HepG2 (cell line): ENCODE data around the gene RANBP3. TPM values are rescaled to one million over a fixed set of nuclear protein-coding genes. Genes with fewer than 3 reads are reported as not detected.

ENCODE experiments used
- ETV5 ChIP-seq: IDR thresholded peaks from 2 replicates; pipeline ENCODE4 v1.6.1; 2018; ENCODE audit warnings: missing biosample characterization, missing genetic modification reagents, inconsistent platforms, borderline replicate concordance
- MXD4 ChIP-seq: IDR thresholded peaks from 2 replicates; pipeline ENCODE4 v1.6.1; 2016; ENCODE audit warnings: mild to moderate bottlenecking, missing biosample characterization, missing genetic modification reagents
- NKX3-1 ChIP-seq: sonication (generic); formaldehyde crosslinking; IDR thresholded peaks from 2 replicates; pipeline ENCODE4 v1.5.0; 2020; ENCODE audit warnings: missing genetic modification reagents
- NR2C2 ChIP-seq: sonication (generic); formaldehyde crosslinking; IDR thresholded peaks from 2 replicates; pipeline ENCODE4 v1.4.0; 2020; ENCODE audit warnings: missing genetic modification reagents, mild to moderate bottlenecking, moderate library complexity, borderline replicate concordance
- SP4 ChIP-seq: sonication (generic); formaldehyde crosslinking; IDR thresholded peaks from 2 replicates; pipeline ENCODE4 v1.8.1; 2023; ENCODE audit warnings: mild to moderate bottlenecking, missing genetic modification reagents
- TEAD2 ChIP-seq: sonication (generic); formaldehyde crosslinking; IDR thresholded peaks from 2 replicates; pipeline ENCODE4 v1.9.0; 2021; ENCODE audit warnings: missing genetic modification reagents
- ZNF12 ChIP-seq: sonication (generic); formaldehyde crosslinking; IDR thresholded peaks from 2 replicates; pipeline ENCODE4 v1.5.0; 2020; ENCODE audit warnings: missing genetic modification reagents
- ZNF3 ChIP-seq: IDR thresholded peaks from 2 replicates; pipeline ENCODE4 v1.7.0; 2017; ENCODE audit warnings: inconsistent platforms
- ZNF30 ChIP-seq: sonication (generic); formaldehyde crosslinking; IDR thresholded peaks from 2 replicates; pipeline ENCODE4 v1.5.0; 2020; ENCODE audit warnings: mild to moderate bottlenecking, missing genetic modification reagents
- ZNF577 ChIP-seq: sonication (generic); formaldehyde crosslinking; IDR thresholded peaks from 2 replicates; pipeline ENCODE4 v1.4.0; 2020; ENCODE audit warnings: mild to moderate bottlenecking, low read depth, missing genetic modification reagents, borderline replicate concordance
- ZNF616 ChIP-seq: sonication (generic); formaldehyde crosslinking; IDR thresholded peaks from 2 replicates; pipeline ENCODE4 v1.5.0; 2020; ENCODE audit warnings: low read depth, mild to moderate bottlenecking, missing genetic modification reagents
- ZNF75D ChIP-seq: sonication (generic); formaldehyde crosslinking; IDR thresholded peaks from 2 replicates; pipeline ENCODE4 v1.8.1; 2023; ENCODE audit warnings: missing genetic modification reagents, mild to moderate bottlenecking, borderline replicate concordance
- polyA plus RNA-seq, 8 experiments: library from polyadenylated mRNA; depleted of rRNA in 3 of 8; stranded (reverse) in 7 of 8; unstranded in 1 of 8; fragments of >200 nt; fragmentation: Illumina TruSeq in 4 of 8; extraction: Trizol in 4 of 8; gene quantifications; 2 replicates each; pipeline versions ENCODE4 v1.2.1 to v1.2.3, GENCODE V29; 2011 to 2016; ENCODE audit warnings: low read depth in 4 of 8, missing spikeins in 1 of 8, mixed read lengths in 1 of 8; ENCODE audit not compliant: insufficient read depth in 1 of 8
- total RNA-seq, 5 experiments: library from RNA; depleted of rRNA; stranded (reverse); fragments of >200 nt; fragmentation: Illumina TruSeq; extraction: Trizol; gene quantifications; 2 replicates each; pipeline ENCODE4 v1.2.3, GENCODE V29; 2016; ENCODE audit warnings: low read depth in 1 of 5
- TF ChIP-seq, protein P1 (sequence below): sonication (generic); formaldehyde crosslinking; IDR thresholded peaks from 2 replicates; pipeline ENCODE4 v1.4.0; 2020; ENCODE audit warnings: missing genetic modification reagents, borderline replicate concordance
- TF ChIP-seq, protein P2 (sequence below): sonication (generic); formaldehyde crosslinking; IDR thresholded peaks from 2 replicates; pipeline ENCODE4 v1.5.1; 2020; ENCODE audit warnings: mild to moderate bottlenecking, missing genetic modification reagents, borderline replicate concordance
- TF ChIP-seq, protein P3 (sequence below): IDR thresholded peaks from 2 replicates; pipeline ENCODE4 v1.6.1; 2018; ENCODE audit warnings: missing genetic modification reagents, mild to moderate bottlenecking, missing compliant biosample characterization
- TF ChIP-seq, protein P4 (sequence below): sonication (generic); formaldehyde crosslinking; IDR thresholded peaks from 2 replicates; pipeline ENCODE4 v1.5.0; 2020; ENCODE audit warnings: missing genetic modification reagents
- TF ChIP-seq, protein P5 (sequence below): sonication (generic); formaldehyde crosslinking; IDR thresholded peaks from 2 replicates; pipeline ENCODE4 v1.9.0; 2021; ENCODE audit warnings: missing genetic modification reagents, borderline replicate concordance
- TF ChIP-seq, protein P6 (sequence below): fragments of 450-650 bp; IDR thresholded peaks from 2 replicates; pipeline ENCODE4 v1.6.1; 2017

RANBP3 gene
- total and polyA plus RNA-seq, 2 of the 13 experiments (the other 11 are each of a cell fraction or from before 2014, with no cell fraction given), result 39.5 to 149 TPM

DNA sequence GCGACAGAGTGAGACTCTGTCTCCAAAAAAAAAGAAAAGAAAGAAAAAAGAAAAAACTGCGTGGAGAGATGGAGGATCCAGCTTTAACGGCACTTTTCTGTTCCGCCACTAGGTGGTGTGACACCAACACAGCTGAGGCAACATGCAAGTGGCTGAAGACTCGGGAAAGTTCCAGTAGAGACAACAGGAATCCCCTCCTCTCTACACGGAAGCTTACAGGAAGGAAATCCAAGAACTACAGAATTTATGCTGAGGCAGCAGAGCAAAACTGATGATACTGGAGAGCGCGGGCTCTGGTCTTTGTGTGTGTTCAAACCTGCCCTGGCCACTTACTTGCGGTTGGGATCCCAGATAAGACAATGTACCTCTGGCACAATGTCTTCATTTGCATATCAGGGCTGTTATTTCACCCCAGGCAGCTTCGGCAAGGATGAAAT, 9.9 kb downstream of the RANBP3 start (continued):
- no peak for TF ChIP-seq ZNF30 (CRISPR knock-in tag)
- TF ChIP-seq, protein P1, sequence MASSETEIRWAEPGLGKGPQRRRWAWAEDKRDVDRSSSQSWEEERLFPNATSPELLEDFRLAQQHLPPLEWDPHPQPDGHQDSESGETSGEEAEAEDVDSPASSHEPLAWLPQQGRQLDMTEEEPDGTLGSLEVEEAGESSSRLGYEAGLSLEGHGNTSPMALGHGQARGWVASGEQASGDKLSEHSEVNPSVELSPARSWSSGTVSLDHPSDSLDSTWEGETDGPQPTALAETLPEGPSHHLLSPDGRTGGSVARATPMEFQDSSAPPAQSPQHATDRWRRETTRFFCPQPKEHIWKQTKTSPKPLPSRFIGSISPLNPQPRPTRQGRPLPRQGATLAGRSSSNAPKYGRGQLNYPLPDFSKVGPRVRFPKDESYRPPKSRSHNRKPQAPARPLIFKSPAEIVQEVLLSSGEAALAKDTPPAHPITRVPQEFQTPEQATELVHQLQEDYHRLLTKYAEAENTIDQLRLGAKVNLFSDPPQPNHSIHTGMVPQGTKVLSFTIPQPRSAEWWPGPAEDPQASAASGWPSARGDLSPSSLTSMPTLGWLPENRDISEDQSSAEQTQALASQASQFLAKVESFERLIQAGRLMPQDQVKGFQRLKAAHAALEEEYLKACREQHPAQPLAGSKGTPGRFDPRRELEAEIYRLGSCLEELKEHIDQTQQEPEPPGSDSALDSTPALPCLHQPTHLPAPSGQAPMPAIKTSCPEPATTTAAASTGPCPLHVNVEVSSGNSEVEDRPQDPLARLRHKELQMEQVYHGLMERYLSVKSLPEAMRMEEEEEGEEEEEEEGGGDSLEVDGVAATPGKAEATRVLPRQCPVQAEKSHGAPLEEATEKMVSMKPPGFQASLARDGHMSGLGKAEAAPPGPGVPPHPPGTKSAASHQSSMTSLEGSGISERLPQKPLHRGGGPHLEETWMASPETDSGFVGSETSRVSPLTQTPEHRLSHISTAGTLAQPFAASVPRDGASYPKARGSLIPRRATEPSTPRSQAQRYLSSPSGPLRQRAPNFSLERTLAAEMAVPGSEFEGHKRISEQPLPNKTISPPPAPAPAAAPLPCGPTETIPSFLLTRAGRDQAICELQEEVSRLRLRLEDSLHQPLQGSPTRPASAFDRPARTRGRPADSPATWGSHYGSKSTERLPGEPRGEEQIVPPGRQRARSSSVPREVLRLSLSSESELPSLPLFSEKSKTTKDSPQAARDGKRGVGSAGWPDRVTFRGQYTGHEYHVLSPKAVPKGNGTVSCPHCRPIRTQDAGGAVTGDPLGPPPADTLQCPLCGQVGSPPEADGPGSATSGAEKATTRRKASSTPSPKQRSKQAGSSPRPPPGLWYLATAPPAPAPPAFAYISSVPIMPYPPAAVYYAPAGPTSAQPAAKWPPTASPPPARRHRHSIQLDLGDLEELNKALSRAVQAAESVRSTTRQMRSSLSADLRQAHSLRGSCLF, result no peak
- TF ChIP-seq, protein P2, sequence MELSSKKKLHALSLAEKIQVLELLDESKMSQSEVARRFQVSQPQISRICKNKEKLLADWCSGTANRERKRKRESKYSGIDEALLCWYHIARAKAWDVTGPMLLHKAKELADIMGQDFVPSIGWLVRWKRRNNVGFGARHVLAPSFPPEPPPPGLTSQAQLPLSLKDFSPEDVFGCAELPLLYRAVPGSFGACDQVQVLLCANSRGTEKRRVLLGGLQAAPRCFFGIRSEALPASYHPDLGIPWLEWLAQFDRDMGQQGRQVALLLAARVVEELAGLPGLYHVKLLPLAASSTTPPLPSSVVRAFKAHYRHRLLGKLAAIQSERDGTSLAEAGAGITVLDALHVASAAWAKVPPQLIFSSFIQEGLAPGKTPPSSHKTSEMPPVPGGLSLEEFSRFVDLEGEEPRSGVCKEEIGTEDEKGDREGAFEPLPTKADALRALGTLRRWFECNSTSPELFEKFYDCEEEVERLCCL (CRISPR knock-in tag), result no peak
- no peak for TF ChIP-seq ZNF3 (CRISPR knock-in tag)
- TF ChIP-seq, protein P3, sequence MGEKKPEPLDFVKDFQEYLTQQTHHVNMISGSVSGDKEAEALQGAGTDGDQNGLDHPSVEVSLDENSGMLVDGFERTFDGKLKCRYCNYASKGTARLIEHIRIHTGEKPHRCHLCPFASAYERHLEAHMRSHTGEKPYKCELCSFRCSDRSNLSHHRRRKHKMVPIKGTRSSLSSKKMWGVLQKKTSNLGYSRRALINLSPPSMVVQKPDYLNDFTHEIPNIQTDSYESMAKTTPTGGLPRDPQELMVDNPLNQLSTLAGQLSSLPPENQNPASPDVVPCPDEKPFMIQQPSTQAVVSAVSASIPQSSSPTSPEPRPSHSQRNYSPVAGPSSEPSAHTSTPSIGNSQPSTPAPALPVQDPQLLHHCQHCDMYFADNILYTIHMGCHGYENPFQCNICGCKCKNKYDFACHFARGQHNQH (CRISPR knock-in tag), result no peak
- TF ChIP-seq, protein P4, sequence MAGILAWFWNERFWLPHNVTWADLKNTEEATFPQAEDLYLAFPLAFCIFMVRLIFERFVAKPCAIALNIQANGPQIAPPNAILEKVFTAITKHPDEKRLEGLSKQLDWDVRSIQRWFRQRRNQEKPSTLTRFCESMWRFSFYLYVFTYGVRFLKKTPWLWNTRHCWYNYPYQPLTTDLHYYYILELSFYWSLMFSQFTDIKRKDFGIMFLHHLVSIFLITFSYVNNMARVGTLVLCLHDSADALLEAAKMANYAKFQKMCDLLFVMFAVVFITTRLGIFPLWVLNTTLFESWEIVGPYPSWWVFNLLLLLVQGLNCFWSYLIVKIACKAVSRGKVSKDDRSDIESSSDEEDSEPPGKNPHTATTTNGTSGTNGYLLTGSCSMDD (CRISPR knock-in tag), result no peak
- TF ChIP-seq NR2C2 (CRISPR knock-in tag), result no peak
- TF ChIP-seq NKX3-1 (CRISPR knock-in tag), result no peak
- TF ChIP-seq ZNF577 (CRISPR knock-in tag), result no peak
- peak; percentile 39; the same call in 1 of the 2 replicates for TF ChIP-seq SP4 (CRISPR knock-in tag)
- TF ChIP-seq, protein P5, sequence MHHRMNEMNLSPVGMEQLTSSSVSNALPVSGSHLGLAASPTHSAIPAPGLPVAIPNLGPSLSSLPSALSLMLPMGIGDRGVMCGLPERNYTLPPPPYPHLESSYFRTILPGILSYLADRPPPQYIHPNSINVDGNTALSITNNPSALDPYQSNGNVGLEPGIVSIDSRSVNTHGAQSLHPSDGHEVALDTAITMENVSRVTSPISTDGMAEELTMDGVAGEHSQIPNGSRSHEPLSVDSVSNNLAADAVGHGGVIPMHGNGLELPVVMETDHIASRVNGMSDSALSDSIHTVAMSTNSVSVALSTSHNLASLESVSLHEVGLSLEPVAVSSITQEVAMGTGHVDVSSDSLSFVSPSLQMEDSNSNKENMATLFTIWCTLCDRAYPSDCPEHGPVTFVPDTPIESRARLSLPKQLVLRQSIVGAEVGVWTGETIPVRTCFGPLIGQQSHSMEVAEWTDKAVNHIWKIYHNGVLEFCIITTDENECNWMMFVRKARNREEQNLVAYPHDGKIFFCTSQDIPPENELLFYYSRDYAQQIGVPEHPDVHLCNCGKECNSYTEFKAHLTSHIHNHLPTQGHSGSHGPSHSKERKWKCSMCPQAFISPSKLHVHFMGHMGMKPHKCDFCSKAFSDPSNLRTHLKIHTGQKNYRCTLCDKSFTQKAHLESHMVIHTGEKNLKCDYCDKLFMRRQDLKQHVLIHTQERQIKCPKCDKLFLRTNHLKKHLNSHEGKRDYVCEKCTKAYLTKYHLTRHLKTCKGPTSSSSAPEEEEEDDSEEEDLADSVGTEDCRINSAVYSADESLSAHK (CRISPR knock-in tag), result no peak
- peak; percentile 10; the same call in 1 of the 2 replicates for TF ChIP-seq ETV5 (CRISPR knock-in tag)
- peak; percentile 82 for TF ChIP-seq ZNF12 (CRISPR knock-in tag)
- TF ChIP-seq, protein P6, sequence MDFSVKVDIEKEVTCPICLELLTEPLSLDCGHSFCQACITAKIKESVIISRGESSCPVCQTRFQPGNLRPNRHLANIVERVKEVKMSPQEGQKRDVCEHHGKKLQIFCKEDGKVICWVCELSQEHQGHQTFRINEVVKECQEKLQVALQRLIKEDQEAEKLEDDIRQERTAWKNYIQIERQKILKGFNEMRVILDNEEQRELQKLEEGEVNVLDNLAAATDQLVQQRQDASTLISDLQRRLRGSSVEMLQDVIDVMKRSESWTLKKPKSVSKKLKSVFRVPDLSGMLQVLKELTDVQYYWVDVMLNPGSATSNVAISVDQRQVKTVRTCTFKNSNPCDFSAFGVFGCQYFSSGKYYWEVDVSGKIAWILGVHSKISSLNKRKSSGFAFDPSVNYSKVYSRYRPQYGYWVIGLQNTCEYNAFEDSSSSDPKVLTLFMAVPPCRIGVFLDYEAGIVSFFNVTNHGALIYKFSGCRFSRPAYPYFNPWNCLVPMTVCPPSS, result no peak
- TF ChIP-seq ZNF616 (CRISPR knock-in tag), result no peak
- no peak for TF ChIP-seq TEAD2
- peak; percentile 51; the same call in 1 of the 2 replicates for TF ChIP-seq MXD4 (CRISPR knock-in tag)
- TF ChIP-seq ZNF75D (CRISPR knock-in tag), result no peak
